Measurements from ENCODE around the gene KAT2B. TPM values are rescaled to one million over a fixed set of nuclear protein-coding genes. Genes with fewer than 3 reads are reported as not detected.

KAT2B gene
- total RNA-seq, 1 donor from 2014 or later = 25.6 TPM

DNA sequence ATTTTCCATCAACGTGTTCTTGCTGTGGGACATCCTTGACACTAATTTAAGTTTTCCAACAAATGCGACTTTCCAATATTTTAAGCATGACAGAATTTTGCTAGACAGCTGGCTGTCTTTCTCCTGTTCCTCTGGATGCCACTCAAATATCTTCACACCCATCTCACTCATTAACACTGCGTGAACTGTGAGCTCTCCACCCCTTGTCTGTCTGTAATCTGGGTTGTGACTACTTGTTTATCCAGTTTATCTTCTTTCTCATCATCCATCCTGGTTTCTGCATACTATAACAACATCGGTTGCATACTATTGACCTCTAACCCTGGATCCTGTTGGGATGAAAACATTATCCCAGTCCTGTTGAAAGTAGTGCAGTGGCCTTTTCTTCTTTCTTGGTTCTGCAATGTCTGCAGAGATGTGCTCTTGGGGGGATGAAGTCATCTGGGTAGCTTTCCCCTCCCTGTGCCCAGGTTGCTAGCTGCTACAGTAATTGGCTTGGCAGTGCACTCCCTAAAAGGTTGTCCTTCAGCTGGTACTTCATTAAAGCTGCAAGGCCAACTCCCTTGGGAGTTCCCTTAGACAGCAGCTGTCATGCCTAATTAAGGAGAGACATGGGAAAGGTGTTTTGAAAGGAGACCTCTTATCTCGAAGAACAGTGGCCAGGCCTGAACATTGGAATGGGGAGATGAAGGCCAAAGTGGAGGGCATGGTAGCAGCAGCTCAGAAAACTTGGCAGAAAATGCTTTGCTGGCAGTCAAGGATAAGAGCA lies 24.7 kb downstream of the KAT2B start:
- ATAC-seq (peak; percentile 60), DNase-seq (ENCODE audit: low spot score) (no peak)

DNA sequence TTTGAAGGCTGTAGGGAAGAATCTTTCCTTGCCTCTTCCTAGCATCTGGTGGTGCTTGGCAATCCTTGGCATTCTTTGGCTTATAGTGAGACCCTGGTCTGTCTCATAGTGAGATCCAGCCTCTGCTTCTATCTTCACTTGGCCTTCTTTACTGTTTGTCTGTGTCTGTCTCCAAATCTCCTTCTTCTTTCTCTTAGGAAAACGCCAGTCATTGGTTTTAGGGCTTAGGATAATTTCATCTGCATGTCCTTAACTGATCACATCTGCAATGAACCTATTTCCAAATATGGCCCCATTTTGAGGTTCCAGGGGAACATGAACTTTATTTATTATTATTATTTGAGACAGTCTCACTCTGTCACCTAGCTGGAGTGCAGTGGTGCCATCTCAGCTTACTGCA lies 25.8 kb downstream of the KAT2B start:
- ATAC-seq = no peak
- no peak for DNase-seq (ENCODE audit: low spot score)

DNA sequence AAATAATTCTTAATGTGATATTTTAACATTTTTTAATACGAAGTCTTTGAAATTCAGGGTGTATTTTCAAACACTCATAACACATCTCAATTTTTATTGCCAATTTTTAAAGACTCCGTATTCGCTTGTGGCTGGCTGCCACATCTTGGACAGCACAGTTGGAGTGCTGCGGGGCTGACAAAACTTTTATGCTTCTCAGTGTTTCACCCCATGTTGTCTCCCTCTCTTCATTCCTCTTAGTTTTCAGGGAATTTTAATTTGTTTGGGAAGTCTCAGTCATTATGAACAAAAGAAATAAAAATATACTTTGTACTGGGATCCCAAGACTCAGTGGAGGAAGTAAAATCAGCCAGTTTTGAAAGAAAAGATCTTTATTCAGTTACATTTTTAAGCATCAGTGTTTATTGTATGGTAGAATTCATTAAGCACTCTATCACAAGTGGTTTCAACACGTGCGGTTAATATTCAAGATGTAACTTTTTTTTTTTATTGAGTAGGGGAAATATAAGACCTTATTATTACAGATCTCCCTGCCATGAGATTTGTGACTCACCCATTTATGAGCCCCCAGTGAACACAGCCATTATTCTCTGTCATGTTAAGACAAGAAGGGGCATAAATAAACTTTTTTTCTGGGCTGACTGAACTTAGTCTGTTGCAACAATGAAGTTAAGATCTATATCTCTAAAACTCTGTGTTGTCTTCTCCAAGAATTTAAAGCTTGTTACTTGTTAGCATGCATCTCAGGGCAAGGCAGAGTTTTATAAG lies 26.8 kb downstream of the KAT2B start:
- DNase-seq (ENCODE audit: low spot score) (no peak), ATAC-seq (no peak)

DNA sequence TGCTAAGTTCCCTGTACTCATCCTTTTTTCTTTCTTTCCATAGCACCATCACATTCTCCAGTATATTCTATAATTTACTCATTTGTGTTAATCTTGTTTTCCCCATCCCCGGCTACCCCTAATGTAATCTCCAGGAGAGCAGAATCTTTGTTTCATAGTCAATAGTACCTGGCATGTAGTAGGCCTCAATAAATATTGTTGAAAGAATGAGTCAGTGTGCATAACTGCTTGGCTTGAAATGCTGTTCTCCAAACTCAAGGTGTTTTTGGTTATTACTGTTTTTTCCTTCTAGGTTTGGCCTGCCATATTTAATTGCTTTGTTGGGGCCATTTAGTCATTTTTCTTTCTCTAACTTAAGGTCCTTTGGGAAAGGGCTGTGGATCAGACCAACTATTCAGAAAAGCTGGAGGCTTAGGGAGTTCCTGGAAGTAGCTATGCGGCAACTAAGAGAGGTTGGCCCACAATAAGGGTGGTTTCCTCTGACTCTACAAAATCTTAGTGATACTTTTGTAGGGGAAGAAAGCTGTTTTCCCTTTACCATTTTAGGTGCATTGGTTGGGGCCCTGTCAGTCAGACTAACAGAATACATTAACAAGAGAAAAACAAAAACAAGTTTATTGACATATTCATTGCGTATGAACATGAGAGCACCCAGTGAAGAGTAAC lies 28.4 kb downstream of the KAT2B start:
- DNase-seq (ENCODE audit: low spot score) (no peak), ATAC-seq (peak; percentile 43)

DNA sequence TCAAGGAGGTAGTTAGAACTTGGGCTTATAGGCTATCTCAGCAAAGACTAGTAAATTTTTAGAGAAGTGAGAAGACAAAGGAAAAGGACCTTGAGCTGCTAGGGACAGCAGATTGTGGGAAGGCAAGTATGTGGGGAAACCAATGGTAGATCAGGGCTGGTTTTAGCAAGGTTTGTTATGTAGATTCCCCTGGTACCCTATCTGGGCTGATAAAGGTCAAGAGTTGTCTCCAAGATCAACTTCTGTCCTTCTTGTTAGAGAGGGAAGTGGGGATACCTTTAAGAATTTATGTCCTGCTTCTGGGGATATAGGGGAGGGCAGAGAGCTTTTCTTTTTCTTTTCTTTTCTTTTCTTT lies 28.9 kb downstream of the KAT2B start:
- no peak for ATAC-seq

DNA sequence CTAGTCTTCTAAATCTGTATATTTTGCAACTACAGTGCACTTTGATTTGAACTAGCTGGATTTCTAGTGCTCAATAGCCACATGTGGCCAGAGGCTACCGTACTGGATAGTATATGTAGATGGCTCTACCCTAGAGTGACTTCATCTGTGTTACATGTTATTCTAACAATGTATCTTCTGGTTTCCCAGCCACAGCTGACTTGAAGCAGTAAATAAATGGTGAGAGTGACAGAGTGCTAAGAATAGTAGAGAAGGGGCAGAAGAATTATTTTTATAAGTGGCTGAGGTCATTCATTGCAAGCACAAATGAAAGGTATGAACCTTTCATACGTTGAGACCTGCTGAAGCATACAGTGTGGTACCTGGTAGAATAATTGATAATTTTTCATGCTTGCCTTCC lies 30.9 kb downstream of the KAT2B start:
- ATAC-seq = no peak
- no peak for DNase-seq (ENCODE audit: low spot score)

More for the DNA sequence above, 28.9 kb downstream of the KAT2B start:
- DNase-seq (ENCODE audit: low spot score) = no peak

DNA sequence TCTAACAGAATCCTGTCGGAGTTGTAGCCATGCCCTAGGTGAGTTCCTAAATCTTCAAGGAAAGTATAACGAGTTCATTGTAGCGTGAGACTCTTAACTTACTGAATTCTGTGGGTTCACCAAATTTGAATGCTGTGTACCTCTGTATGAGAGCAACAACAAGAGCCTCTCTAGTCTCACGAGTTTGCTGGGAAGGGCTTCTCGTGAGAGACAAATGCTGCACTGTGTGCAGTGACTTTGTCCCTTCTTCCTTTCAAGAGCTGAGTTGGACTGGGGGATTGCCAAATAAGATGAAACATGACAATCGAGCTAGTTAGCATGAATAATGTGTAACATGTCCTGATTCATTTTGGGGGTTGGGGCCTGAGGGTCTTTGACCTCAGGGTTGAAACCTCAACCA lies 32.2 kb downstream of the KAT2B start:
- DNase-seq (ENCODE audit: low spot score) = no peak
- ATAC-seq = peak; percentile 16

DNA sequence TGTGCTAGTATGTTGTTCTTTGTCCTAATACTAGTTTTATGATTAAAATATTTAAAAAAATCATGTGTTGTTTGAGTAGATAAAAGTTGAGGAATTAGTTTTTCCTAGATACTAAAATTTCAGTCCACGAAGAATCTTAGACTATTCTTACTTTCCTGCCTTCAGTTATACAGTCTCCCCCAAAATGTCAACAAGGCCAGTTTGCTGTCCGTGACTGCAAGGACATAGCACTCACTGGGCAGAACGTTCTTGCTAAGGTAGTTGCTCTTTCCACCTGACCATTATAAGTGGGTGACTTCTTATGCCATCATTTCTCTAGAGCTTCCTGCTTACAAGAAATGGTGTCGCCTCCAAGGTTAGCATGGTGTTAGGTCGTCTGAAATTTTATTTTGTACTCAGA lies 32.8 kb downstream of the KAT2B start:
- ATAC-seq (peak; percentile 62), DNase-seq (ENCODE audit: low spot score) (no peak)

DNA sequence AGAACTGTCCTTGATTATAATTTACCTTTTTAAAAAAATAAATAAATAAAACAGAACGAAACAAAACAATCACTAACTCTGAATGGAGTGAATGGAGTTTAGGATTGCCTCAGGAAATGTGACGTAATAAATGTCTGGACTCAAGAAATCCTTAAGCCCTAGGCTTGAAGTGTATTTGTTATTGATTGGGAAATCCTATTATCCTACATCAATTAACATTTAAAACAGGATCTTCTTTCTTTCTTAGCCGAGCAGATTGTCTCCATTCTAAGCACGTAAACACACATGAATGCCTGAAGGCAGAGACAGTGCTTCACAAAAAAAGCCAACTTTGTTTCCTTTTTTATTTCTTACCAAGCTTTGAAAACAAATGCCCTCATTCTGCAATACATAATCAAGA lies 33.4 kb downstream of the KAT2B start:
- ATAC-seq = no peak
- DNase-seq (ENCODE audit: low spot score) = no peak

DNA sequence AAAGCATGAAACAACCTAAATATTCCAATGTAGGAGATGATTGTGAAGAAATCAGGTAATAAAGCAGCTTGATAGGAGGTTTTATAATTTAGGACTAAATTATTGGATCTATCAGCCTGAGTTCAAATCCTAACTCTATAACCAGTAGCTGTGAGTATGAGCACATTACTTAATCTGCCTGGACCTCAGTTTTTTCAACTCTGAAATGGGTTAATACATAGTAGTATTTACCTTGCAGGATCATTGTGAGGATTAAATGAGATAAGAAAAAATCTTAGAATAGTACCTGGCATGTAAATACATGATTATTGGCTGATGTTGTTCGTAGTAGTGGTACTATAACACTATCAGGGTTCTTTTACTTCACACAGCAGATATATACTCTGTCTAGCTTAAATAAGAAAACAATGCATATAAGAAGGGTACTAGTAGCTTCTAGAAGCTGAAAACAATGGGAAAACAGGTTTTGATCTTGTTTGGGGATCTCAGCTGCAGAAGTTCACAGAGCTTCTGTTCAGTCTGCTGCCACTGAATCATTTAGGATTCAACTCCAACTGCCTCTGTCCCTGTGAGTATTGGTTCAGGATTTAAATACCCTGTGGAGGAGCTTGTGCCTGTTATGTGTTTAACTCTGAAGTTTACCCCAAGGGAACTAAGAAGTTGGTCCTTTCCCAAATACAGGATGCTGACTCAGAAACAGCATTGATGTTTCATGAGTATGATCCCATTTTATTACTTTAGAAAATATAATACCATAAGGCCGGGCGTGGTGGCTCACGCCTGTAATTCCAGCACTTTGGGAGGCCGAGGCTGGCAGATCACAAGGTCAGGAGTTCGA lies 34.2 kb downstream of the KAT2B start:
- DNase-seq (ENCODE audit: low spot score) (no peak), ATAC-seq (no peak)

DNA sequence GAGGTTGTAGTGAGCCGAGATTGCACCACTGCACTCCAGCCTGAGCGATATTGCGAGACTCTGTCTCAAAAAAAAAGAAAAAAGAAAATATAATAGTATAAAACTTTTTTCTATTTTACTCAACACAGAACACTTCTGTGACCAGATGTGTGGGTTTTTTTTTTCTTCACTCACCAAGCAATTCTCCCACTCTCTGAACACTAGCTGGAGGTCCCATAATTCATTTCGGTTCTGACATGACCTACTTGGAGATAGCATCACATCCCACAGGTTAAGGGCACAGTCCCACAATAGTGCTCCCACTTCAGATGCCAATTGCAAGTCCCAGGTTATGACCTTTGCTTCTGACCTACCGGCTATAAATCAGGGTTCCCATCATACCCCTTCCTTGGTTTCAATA lies 35.0 kb downstream of the KAT2B start:
- DNase-seq (ENCODE audit: low spot score) = no peak
- ATAC-seq = no peak

DNA sequence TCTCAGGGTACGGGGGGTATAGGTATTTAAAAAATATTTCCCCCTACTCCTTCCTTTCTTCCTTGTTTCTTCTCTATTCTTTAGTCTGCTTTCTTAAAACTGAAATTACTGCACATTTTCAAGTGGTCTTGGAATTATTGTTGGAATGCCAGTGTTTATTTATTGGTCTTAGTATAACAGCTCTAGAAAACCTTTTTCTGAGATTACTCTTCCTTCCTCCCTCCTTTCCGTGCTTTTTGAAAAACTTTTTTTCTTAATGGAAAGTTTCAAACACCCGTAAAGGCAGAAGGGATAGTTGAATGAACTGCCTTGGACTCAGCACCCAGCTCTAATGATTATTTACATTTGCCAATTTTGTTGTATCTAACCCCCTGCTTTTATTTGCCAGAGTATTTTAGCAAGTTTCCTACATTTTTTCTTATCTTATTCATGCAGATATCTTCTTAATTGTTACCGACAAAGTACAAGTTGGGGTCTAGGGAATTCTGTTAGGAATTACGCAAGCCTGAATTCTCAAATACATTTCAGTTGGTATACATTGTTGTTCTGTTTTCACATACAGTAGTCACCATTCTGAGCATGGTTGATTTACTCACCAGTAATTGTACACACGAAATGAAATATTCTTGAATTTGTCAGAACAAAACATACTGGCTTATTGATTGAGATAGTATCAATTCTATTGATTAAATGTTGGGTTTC lies 36.2 kb downstream of the KAT2B start:
- ATAC-seq (no peak), DNase-seq (ENCODE audit: low spot score) (no peak)

DNA sequence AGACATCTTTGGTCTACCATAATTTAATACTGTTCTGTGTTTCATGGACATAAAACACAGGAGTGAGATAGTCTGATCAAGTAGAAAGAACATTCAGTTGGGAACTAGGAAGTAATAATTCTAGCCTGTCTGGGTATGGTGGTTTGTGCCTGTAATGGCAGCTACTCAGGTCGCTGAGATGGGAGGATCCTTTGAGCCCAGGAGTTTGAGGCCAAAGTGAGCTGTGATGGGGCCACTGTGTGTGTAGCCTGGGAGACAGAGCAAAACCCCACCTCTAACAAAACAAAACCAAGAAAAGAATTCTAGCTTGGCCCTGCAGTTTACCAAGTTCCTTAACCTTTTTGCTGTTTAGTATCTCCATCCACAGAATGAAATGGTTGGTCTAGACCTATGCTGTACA lies 36.8 kb downstream of the KAT2B start:
- no peak for DNase-seq (ENCODE audit: low spot score)
- ATAC-seq = no peak

DNA sequence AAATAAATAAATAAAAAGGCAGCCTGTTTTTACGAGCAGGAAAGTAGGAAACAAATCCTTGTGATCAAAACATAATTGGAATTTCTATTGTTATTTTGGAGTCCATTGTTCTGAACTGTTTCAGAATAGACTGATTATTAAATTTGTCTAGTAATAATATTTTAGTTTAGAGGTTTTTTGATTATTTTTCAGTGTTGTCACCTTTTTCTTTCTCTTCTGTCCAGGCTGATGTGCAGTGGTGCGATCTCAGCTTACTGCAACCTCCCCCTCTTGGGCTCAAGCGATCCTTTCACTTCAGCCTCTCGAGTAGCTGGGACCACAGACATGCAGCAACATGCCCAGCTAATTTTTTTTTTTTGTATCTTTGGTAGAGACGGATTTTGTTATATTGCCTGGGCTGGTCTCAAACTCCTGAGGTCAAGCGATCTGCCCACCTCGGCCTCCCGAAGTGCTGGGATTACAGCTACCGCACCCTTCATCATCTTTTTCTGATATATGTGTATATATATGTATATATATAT lies 38.0 kb downstream of the KAT2B start:
- DNase-seq (ENCODE audit: low spot score) = no peak
- ATAC-seq = no peak

DNA sequence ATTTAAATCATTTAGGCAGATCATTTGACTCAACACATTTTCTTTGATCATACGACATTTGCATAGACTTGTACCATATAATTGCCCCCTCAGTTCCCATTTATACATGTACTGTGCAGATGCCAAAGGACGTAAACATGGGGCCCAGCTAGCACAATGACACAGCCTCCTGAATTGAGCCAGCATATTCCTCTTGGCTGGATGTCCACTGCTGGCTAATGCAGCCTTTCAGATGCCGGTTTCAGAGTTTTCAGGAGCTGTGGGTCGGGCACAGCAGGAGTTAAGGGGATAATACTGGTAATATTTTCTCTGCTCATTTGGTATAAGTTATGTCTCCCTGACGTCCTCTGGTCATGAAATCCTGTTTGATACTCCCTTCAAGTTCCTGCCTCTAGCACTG lies 39.4 kb downstream of the KAT2B start:
- ATAC-seq (no peak), DNase-seq (ENCODE audit: low spot score) (no peak)

DNA sequence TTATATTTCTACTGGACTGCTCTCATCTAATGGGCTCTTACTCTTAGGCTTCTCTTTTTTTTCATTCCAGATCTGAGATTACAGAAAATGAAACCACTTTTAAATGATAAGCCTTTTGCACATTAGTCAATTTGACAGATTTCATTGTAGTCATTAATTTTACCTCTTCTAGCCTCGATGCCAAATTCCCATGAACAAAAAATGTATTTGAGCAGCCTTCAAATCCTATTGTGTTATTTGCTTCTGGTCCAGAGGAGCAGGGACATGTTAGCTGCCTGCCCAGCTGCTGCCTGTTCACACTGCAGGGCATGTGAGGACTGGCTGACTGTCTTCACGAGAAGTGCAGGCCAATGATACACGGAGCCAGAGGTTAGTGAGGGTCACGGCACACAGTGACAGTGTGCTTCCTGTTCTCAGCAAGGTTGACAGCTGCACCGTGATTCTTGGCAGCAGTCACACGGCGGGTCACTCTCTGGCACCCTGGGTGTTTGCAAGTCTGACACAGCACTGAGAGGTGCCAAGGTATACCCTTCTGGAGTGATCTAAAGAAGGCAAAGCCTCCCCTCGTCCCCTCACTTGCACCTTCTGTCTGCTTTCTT lies 40.8 kb downstream of the KAT2B start:
- DNase-seq (ENCODE audit: low spot score) = peak; percentile 96
- peak; percentile 99 for ATAC-seq

DNA sequence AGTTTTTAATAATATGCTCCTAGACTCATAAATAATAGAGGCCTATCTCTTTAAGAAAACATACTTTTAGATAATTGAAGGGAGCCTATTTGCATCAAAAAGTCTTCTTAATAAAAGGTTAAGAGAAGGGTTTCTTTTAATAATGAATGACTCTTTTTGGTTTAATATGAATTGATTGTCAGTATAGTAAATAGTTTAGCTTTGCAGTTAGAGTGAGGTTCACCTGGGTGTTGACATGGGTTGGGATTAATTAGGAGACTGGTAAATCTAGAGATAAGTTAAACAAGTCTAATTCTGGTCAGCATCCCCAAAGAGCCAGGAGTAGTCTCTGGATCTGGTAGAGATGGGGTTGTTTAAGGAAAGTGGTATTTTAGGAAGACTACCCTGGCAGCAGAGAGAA lies 43.0 kb downstream of the KAT2B start:
- ATAC-seq (no peak), DNase-seq (ENCODE audit: low spot score) (no peak)

DNA sequence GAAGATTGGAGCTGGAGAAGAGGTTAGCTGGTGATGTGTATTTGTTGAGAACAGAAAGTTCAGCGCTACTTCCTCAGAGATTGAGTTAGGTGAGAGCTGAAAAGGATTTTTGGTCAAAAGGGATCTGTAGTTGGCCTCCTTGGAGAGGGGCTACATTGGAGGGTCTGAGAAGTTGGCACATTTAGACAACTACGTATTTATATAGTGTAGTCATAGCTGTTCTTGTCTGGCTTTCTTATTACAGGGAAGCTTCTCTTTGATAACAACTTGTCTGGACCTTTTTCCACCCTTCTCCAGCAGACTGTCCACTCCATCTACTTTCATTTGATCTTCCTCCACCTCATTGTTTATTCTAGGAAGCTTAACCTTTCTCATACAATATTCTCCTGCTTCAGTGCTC lies 43.7 kb downstream of the KAT2B start:
- no peak for ATAC-seq

DNA sequence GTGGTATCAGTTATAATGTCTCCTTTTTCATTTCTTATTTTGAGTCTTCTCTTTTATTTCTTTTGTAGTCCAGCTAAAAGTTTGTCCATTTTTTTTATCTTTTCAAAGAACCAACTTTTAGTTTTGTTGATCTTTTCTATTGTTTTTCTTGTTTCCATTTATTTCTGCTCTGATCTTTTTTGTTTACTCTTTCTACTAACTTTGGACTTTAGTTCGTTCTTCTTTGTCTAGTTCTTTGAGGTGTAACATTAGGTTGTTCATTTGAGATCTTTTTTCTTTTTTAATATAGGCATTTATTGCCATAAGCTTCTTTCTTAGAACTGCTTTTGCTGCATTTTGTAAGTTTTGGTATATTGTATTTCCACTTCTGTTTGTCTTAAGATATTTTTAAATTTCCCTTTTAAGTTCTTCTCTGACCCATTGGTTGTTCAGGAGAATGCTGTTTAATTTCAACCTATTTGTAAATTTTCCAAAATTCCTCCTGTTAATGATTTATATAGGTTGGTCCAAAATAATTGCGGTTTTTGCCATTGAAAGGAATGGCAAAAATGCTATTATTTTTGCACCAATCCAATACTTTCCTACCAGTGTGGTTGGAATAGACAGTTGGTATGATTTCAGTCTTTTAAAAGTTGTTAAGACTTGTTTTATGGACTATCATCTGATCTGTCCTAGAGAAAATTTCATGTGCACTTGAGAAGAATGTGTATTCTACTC lies 51.2 kb downstream of the KAT2B start:
- ATAC-seq (peak; percentile 46), DNase-seq (ENCODE audit: low spot score) (no peak)

More for the DNA sequence above, 43.7 kb downstream of the KAT2B start:
- DNase-seq (ENCODE audit: low spot score) = no peak

Measured in left lobe of liver (tissue), 2 donors.